GM21825 (cell line): ENCODE measurements around the gene TSFM.

Source experiments
- ATAC-seq: cut with Tn5 transposase; IDR thresholded peaks from one replicate; pipeline ENCODE4 v1.9.1; 2021; ENCODE audit warnings: mild to moderate bottlenecking, moderate library complexity; ENCODE audit not compliant: unreplicated experiment

The TSFM gene

DNA sequence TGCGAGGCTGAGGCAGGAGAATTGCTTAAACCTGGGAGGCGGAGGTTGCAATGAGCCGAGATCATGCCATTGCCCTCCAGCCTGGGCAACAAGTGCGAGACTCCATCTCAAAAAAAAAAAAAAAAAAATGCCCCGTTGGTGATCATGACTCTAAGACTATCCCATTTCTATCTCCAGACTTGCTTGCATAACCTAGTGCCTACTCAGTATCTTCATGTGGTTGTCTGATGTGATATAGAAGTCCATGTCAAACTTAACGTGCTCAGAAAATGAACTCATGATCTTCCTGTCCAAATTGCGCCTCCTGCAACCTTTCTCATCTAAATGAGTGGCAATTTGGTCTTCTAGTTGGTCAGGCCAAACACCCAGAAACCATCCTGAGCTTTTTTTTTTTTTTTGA, 4.7 kb upstream of the TSFM start:
- ATAC-seq: no peak

DNA sequence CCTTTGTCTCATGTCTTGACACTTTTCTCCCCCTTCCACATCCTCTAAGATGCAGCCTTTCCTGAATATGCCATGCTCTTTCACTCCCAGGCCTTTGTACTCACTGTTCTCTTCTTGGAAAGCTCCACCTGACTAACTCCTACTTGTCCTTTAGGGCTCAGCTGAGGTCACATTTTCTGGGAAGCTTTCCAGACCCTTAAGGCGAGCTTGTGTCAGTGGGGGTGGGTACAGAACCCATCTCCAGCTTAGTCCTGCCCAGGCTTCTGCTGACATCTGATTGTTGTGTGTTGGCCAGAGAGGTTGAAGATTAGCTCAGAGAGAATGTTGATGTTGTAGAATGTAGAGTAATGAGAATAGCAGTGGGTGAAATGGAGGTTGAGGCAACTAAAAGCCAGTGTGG, 2.9 kb upstream of the TSFM start:
- no peak for ATAC-seq

- no peak for ATAC-seq
Observed at GRCh38 chr12:57780284-57780897, 2.2 kb upstream of the TSFM start.

GRCh38 chr12:57781244-57781643, 1.3 kb upstream of the TSFM start:
- ATAC-seq: no peak

- ATAC-seq: no peak
Observed at GRCh38 chr12:57781801-57782200, 786 bp upstream of the TSFM start.

DNA sequence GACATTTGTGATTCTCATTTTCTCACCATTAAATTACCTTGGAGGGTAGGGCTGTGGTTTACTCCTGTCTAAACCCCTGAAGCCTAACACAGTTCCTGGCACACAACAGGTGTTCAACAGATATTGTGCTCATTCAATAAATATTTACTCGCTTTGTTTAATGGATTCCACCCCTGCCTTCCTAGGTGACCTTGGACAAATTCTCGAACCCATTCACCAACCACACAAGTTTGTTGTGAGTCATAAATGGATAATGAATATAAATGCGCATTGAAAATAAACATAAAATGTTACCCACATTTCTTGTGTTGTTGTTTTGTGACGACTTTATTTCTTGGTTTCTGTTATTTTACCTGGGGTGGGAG, 362 bp upstream of the TSFM start:
- ATAC-seq: no peak

DNA sequence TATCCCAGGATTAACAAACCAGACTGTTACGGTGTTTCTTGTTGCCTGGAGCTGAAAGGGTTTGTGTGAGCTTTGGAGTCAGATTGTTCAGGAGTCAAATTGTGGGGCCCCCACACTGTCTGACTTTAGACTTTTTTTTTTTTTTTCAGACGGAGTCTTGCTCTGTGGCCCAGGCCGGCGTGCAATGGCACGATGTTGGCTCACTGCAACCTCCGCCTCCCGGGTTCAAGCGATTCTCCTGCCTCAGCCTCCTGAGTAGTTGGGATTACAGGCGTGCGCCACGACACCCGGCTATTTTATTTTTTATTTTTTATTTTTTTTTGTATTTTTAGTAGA, 847 bp downstream of the TSFM start:
- no peak for ATAC-seq

DNA sequence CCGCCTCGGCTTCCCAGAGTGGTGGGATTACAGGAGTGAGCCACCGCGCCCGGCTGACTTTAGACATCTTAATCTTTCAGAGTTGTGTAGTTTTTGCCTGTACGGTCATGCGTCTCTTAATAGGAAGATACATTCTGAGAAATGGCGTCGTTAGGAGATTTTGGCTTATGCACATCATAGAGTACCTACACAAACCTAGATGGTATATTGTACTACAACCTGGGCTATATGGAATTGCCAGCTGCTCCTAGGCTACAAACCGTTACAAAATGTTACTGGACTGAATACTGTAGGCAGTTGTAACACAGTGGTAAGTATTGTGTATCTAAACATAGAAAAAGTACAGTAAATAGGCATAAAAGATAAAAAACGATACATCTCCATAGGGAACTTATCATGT, 1.3 kb downstream of the TSFM start:
- no peak for ATAC-seq

- ATAC-seq: no peak
Observed at GRCh38 chr12:57793920-57794319, 11.3 kb downstream of the TSFM start.

DNA sequence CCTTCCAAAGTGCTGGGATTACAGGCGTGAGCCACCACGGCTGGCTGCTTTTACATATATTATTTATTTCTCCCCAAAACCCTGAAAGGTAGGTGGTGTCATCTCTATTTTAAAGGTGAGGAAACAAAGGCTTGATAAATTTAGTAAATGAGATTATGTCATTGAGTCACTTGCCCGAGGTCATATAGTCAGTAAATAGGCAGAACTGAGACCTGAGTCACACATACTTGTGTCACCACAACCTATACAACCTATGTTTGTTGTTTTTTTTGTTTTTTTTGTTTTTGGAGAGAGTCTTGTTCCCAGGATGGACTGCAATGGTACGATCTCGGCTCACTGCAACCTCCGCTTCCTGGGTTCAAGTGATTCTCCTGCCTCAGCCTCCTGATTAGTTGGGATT, 12.8 kb downstream of the TSFM start:
- ATAC-seq: no peak

- no peak for ATAC-seq
Observed at GRCh38 chr12:57796996-57797395, 14.4 kb downstream of the TSFM start.

- no peak for ATAC-seq
Observed at GRCh38 chr12:57797933-57798332, 15.3 kb downstream of the TSFM start.

GRCh38 chr12:57800965-57801364, 18.4 kb downstream of the TSFM start:
- ATAC-seq: no peak

DNA sequence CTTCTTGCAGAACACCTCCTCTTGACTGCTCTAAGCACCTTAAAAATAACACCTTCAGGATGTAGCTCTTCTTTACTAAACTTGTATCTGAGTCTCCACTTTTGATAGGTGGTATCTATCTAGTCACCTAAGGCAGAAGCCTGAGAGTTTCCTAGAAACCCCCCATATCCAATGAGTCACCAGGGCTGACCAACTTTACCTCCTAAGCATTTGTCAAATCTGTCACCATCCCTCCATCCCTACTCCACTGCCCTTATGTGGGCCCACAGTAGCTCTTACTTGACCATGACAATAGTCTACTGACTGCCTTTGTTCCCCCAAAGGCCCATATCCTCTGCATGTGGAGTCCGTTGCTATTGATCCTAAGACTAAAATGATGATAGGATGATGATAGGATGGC, 20.0 kb downstream of the TSFM start:
- no peak for ATAC-seq

GRCh38 chr12:57803319-57803893, 20.8 kb downstream of the TSFM start:
- no peak for ATAC-seq

GRCh38 chr12:57806677-57807076, 24.1 kb downstream of the TSFM start:
- ATAC-seq: no peak

DNA sequence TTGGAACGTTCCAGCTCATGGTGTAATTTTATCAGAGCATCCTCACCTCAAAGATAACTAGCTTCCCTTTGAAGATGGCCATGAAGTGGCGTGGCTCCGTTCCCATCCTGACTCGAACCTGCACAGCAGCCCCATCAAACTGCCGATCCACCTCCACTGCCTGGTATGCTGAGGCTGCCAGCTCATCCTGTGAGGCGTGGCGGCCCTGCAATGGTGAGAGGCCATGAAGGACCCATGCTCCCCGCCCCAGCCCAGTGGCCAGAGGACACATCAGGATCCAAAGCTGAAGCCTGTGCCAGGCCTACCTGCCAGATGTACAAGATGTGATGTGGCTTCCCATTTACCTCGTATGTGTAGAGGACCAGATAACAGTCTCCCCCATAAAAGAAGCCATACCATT, 24.7 kb downstream of the TSFM start:
- ATAC-seq: no peak

GRCh38 chr12:57808351-57808750, 25.8 kb downstream of the TSFM start:
- ATAC-seq: no peak

DNA sequence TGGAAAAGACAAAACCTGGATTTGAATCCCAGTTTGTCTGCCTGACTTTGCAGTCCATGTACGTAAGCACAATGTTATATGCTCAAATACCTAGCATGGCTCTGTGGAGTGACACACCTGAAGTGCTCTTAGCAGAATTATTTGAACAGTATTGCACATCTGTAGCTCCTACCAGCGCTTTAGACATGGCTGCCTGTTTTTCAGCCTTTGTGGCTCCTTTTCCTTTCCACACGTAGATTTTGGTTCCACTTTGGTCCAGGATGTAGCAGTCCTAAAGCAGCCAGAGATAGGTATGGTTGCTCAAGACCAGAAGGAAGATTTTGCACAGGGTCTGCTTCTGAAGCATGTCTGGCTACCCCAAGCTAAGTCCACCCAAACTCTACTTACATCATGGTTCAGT, 26.8 kb downstream of the TSFM start:
- no peak for ATAC-seq

- ATAC-seq: no peak
Observed at GRCh38 chr12:57810450-57810849, 27.9 kb downstream of the TSFM start.

DNA sequence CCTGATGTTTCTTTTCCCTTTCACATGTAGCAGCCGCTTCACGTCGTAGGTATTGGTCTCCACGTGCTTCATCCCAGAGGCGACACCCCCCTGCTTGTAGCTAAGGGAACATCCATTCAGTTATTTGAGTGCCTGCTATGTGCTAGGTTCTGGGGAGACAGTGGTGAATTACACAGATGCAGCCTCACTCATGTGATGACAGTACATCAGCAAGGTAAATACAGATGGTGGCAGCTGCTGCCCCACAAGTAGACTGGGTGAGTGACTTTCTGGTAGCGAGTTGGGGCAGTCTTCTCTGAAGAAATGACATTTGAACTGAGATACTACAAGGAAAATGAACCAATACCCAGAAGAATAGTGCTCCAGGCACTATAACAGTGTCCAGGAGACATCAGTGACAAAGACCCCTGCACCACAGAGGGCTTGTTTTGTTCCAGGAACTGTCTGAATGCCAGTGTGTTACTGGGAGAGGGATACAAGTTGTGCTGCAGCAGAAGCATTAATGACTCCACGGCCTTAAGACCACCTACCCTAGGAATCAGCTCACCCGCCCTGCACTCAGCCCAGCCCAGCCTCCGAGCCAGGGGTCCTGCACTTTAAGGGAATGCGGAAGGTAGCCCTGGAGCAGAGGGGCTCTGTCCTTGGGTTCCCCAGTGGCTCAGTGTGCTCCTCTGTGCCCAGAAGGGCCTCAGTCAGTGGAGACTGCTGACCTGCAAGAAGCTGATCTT, 28.6 kb downstream of the TSFM start:
- ATAC-seq: no peak

- no peak for ATAC-seq
Observed at GRCh38 chr12:57813111-57813970, 30.8 kb downstream of the TSFM start.
